Astrocyte (in vitro differentiated cells and primary cell): ENCODE data around the gene ART5. TPM values are rescaled to one million over a fixed set of nuclear protein-coding genes. Genes with fewer than 3 reads are reported as not detected.

ENCODE experiments used
- DNase-seq: peaks from one replicate; pipeline ENCODE4 v3.0.0-alpha.2; 2010; ENCODE audit warnings: low read depth
- FAIRE-seq: peaks from 2 replicates; lab custom pipeline; 2011; peaks lifted over from hg19 to GRCh38; lab: Jason Lieb, UNC
- H2AFZ ChIP-seq: 2 replicates; pipeline ENCODE4 v1.6.0; 2012; ENCODE audit warnings: low read depth, low read length, inconsistent platforms
- H3K27ac ChIP-seq: 2 replicates; pipeline ENCODE4 v1.5.1; 2011; ENCODE audit warnings: low read depth, low read length, inconsistent platforms
- H3K27me3 ChIP-seq: 2 replicates; pipeline ENCODE4 v1.6.0; 2011; ENCODE audit warnings: low read length, inconsistent platforms; ENCODE audit not compliant: insufficient read depth
- H3K36me3 ChIP-seq: 2 replicates; pipeline ENCODE4 v1.5.1; 2011; ENCODE audit warnings: low read length, inconsistent platforms; ENCODE audit not compliant: insufficient read depth
- H3K4me1 ChIP-seq: 2 replicates; pipeline ENCODE4 v1.5.1; 2011; ENCODE audit warnings: low read length, inconsistent platforms; ENCODE audit not compliant: insufficient read depth
- H3K4me2 ChIP-seq: 2 replicates; pipeline ENCODE4 v1.6.0; 2012; ENCODE audit warnings: low read length, inconsistent platforms
- H3K4me3 ChIP-seq: 2 replicates; pipeline ENCODE4 v1.5.1; 2011; ENCODE audit warnings: low read depth, mild to moderate bottlenecking, low read length, inconsistent platforms; ENCODE audit not compliant: insufficient read depth
- H3K79me2 ChIP-seq: 2 replicates; pipeline ENCODE4 v1.6.0; 2012; ENCODE audit warnings: mild to moderate bottlenecking, low read length, inconsistent platforms; ENCODE audit not compliant: insufficient read depth
- H3K9ac ChIP-seq: 2 replicates; pipeline ENCODE4 v1.6.0; 2012; ENCODE audit warnings: mild to moderate bottlenecking, low read length, inconsistent platforms
- H3K9me3 ChIP-seq: 2 replicates; pipeline ENCODE4 v1.5.1; 2012; ENCODE audit warnings: low read depth, mild to moderate bottlenecking, low read length, inconsistent platforms; ENCODE audit not compliant: insufficient read depth
- H4K20me1 ChIP-seq: 2 replicates; pipeline ENCODE4 v1.6.0; 2012; ENCODE audit warnings: low read length, inconsistent platforms; ENCODE audit not compliant: insufficient read depth
- H3K27ac Mint-ChIP-seq: one replicate; pipeline ENCODE4 v1.8.0; 2021; ENCODE audit warnings: mild to moderate bottlenecking, mixed read lengths; ENCODE audit not compliant: unreplicated experiment
- H3K27me3 Mint-ChIP-seq: one replicate; pipeline ENCODE4 v1.8.0; 2021; ENCODE audit warnings: low read depth, mixed read lengths; ENCODE audit not compliant: unreplicated experiment
- H3K36me3 Mint-ChIP-seq: one replicate; pipeline ENCODE4 v1.8.0; 2021; ENCODE audit warnings: low read depth, mixed read lengths; ENCODE audit not compliant: unreplicated experiment
- H3K4me1 Mint-ChIP-seq: one replicate; pipeline ENCODE4 v1.8.0; 2021; ENCODE audit warnings: low read depth, mixed read lengths; ENCODE audit not compliant: unreplicated experiment
- H3K4me3 Mint-ChIP-seq: one replicate; pipeline ENCODE4 v1.8.0; 2021; ENCODE audit warnings: mild to moderate bottlenecking, moderate library complexity, mixed read lengths; ENCODE audit not compliant: unreplicated experiment
- H3K9me3 Mint-ChIP-seq: one replicate; pipeline ENCODE4 v1.8.0; 2021; ENCODE audit warnings: mild to moderate bottlenecking, mixed read lengths; ENCODE audit not compliant: unreplicated experiment
- CTCF ChIP-seq: IDR thresholded peaks from 2 replicates; pipeline ENCODE4 v1.5.1; 2011; ENCODE audit warnings: low read depth, mild to moderate bottlenecking, inconsistent platforms, low read length, moderate library complexity; ENCODE audit not compliant: insufficient read depth
- EZH2 ChIP-seq: IDR thresholded peaks from 2 replicates; pipeline ENCODE4 v1.6.1; 2012; ENCODE audit warnings: mild to moderate bottlenecking, low read length, inconsistent platforms; ENCODE audit not compliant: insufficient read depth
- total RNA-seq: library from RNA; stranded (reverse); gene quantifications from 2 replicates; pipeline ENCODE4 v1.2.1, GENCODE V29; 2021

The ART5 gene
- total RNA-seq, 1 donor from 2014 or later: 4.1 TPM

- H3K4me2 ChIP-seq: peak overlapping the region; percentile 93
- peak overlapping the region; percentile 79 for H2AFZ ChIP-seq
- no peaks in the 10 kb centered on the region for H4K20me1 ChIP-seq
- H3K9me3 ChIP-seq: no peaks in the 10 kb centered on the region
- no peaks in the 10 kb centered on the region for H3K27me3 ChIP-seq
- peak overlapping the region; percentile 78 for H3K9ac ChIP-seq
- no peaks in the 10 kb centered on the region for H3K36me3 ChIP-seq
- H3K9me3 Mint-ChIP-seq: peaks cover 4% of the 10 kb centered on the region
- no peak for TF ChIP-seq CTCF
- TF ChIP-seq EZH2: no peak
- FAIRE-seq: no peak
- H3K36me3 Mint-ChIP-seq: peaks cover 3% of the 10 kb centered on the region
- peak overlapping the region; percentile 80 for H3K4me3 Mint-ChIP-seq
- H3K27ac Mint-ChIP-seq: peak overlapping the region; percentile 70
- no peaks in the 10 kb centered on the region for H3K4me1 Mint-ChIP-seq
- no peak overlapping the region for H3K27ac ChIP-seq
- H3K4me3 ChIP-seq: peak overlapping the region; percentile 64
- H3K79me2 ChIP-seq: no peaks in the 10 kb centered on the region
- peaks cover 35% of the 10 kb centered on the region for H3K27me3 Mint-ChIP-seq
- DNase-seq: peak; percentile 67
- peaks cover 7% of the 10 kb centered on the region for H3K4me1 ChIP-seq
Measured at GRCh38 chr11:3642071-3642951, 519 bp upstream of the ART5 start.

- Histone ChIP-seq H4K20me1 (no peaks in the 10 kb centered on the region), H3K36me3 (no peaks in the 10 kb centered on the region), H3K9me3 (no peaks in the 10 kb centered on the region), H2AFZ (no peak overlapping the region), H3K79me2 (no peaks in the 10 kb centered on the region), H3K9ac (no peak overlapping the region), H3K4me2 (no peak overlapping the region), H3K27ac (no peak overlapping the region), H3K4me1 (peaks cover 7% of the 10 kb centered on the region), H3K27me3 (no peaks in the 10 kb centered on the region), H3K4me3 (no peak overlapping the region)
- Mint-ChIP-seq H3K36me3 (peaks cover 3% of the 10 kb centered on the region), H3K27me3 (peaks cover 44% of the 10 kb centered on the region), H3K4me1 (no peaks in the 10 kb centered on the region), H3K9me3 (peaks cover 4% of the 10 kb centered on the region), H3K27ac (no peak overlapping the region), H3K4me3 (peak overlapping the region; percentile 72)
- DNase-seq (no peak), FAIRE-seq (no peak)
- no peak for TF ChIP-seq EZH2
- no peak for TF ChIP-seq CTCF
Measured at GRCh38 chr11:3641191-3641590, 601 bp downstream of the ART5 start.

DNA sequence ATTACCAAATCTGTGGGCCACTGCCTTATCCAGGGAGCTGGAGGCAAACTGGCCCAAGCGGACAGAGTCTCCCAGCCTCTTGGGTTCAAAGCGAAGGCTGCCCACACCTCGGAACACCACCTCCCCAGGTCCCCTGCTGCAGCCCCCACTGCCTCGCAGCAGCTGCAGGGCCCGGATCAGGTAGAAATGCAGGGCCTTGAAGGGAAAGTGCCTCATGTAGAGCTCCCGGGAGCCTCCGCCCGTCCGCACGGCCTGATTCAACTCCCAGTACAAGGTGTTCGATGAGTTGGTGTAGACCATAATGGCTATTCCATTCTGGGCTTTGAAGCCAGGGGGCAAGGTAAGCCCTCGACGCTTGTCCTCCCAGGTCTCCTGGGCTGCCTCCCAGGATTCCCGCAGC is 2.0 kb downstream of the ART5 start:
- peaks cover 52% of the 10 kb centered on the region for H3K27me3 Mint-ChIP-seq
- H3K9me3 Mint-ChIP-seq: peaks cover 4% of the 10 kb centered on the region
- Histone ChIP-seq H3K27me3 (no peaks in the 10 kb centered on the region), H3K9ac (no peak overlapping the region), H3K27ac (no peak overlapping the region), H3K4me3 (no peak overlapping the region), H2AFZ (no peak overlapping the region), H3K36me3 (no peaks in the 10 kb centered on the region), H3K4me2 (no peak overlapping the region), H3K9me3 (no peaks in the 10 kb centered on the region), H3K4me1 (peaks cover 7% of the 10 kb centered on the region), H3K79me2 (no peaks in the 10 kb centered on the region), H4K20me1 (no peaks in the 10 kb centered on the region)
- FAIRE-seq: no peak
- no peak overlapping the region for H3K27ac Mint-ChIP-seq
- TF ChIP-seq CTCF (no peak), EZH2 (no peak)
- DNase-seq: no peak
- peaks cover 1% of the 10 kb centered on the region for H3K36me3 Mint-ChIP-seq
- H3K4me1 Mint-ChIP-seq: no peaks in the 10 kb centered on the region
- no peak overlapping the region for H3K4me3 Mint-ChIP-seq
